H1 (cell line): Measurements from ENCODE around the gene COX14. TPM values are rescaled to one million over a fixed set of nuclear protein-coding genes. Genes with fewer than 3 reads are reported as not detected.

Experiments used
- JUN ChIP-seq: IDR thresholded peaks from 2 replicates; pipeline ENCODE4 v1.6.1; 2011; ENCODE audit warnings: low read depth, mild to moderate bottlenecking, improper control_type of control experiment, low read length
- JUND ChIP-seq: IDR thresholded peaks from 2 replicates; pipeline ENCODE4 v1.6.1; 2011; ENCODE audit warnings: mild to moderate bottlenecking, improper control_type of control experiment, low read length
- RBBP5 ChIP-seq: IDR thresholded peaks from 2 replicates; pipeline ENCODE4 v1.7.1; 2012; ENCODE audit warnings: low read depth, mild to moderate bottlenecking, inconsistent platforms, low read length, moderate library complexity, borderline replicate concordance
- polyA plus RNA-seq, 7 experiments: library from polyadenylated mRNA; depleted of rRNA in 3 of 7; stranded (reverse) in 5 of 7; unstranded in 2 of 7; fragments of >200 nt in 5 of 7; fragments of 200-250 nt in 2 of 7; gene quantifications; 1 replicate in 5 of 7; 2 replicates in 1 of 7; 4 replicates in 1 of 7; pipeline versions ENCODE4 v1.2.1 to v1.2.3, GENCODE V29; 2011 to 2013; ENCODE audit warnings: missing spikeins in 2 of 7, mixed read lengths in 2 of 7
- total RNA-seq: library from RNA; stranded (reverse); fragmentation: NEBNext Ultra II Directional; extraction: Animal tissue kit (Norgen Biotek cat#: 25700); gene quantifications from 2 replicates; pipeline ENCODE4 v1.2.1, GENCODE V29; 2021

Gene COX14
- total and polyA plus RNA-seq, 2 of the 8 experiments (the other 6 are each of a cell fraction or from before 2014, with no cell fraction given): 40.1 to 102 TPM

GRCh38 chr12:50120953-50121352 lies 8.9 kb downstream of the COX14 start (continued):
- TF ChIP-seq JUN (no peak), RBBP5 (no peak), JUND (no peak)
